Caki2 (cell line): ENCODE results near the gene ROBO2. TPM values are rescaled to one million over a fixed set of nuclear protein-coding genes. Genes with fewer than 3 reads are reported as not detected.
A peak's percentile ranks its signal among the peaks of the same experiment; 100 is the strongest.

Source experiments
- DNase-seq: peaks from one replicate; pipeline ENCODE4 v3.0.0-alpha.2; 2015; ENCODE audit warnings: low read depth
- in situ Hi-C: cut with HindIII; loops from 2 replicates; pipeline ENCODE4 v1.10.0; 2016; ENCODE audit warnings: low sequenced_read_pairs, low pct_unique_long_range_greater_than_20kb, mixed read lengths
- total RNA-seq: library from RNA; depleted of rRNA; stranded (reverse); fragments of >200 nt; shearing (Covaris generic); gene quantifications from 2 replicates; pipeline ENCODE4 v1.2.3, GENCODE V29; 2014; ENCODE audit warnings: low replicate concordance

The ROBO2 gene
- total RNA-seq, 1 experiment from 2014 or later = 13.8 TPM

DNA sequence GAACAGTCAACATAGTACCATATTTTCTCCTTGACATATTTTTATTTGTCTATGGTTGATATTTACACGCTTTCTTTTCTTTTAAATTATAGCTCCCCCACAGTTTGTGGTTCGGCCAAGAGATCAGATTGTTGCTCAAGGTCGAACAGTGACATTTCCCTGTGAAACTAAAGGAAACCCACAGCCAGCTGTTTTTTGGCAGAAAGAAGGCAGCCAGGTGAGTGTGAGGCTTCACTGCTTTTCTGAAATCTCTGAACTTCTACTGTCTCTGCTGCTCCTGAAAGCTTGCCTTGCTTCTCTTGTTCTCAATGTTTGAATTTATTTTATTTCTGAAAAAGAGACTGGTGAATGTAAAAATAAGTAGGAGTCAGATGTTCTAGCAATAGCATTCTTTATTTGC lies 506.3 kb downstream of the ROBO2 start:
- in situ Hi-C loops = no loop called here
- no peak for DNase-seq

DNA sequence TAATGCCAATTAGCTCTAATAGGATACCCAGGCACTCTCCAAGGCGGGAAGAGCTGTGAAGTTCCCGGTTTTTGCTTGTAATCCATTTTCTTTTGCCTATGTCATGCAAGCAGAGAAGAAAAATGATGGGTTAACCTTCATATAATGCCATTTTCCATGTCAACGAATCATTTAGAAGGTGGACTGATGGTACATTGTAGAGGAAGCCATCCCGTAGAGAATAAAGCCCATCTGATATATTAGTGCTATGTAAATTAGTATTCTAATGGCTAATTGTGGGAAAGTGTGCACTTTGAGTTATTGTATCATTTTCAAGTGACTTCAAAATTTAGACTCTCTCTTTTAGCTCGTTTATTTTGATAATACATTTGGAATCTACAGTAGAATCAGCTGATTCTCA lies 509.1 kb downstream of the ROBO2 start:
- DNase-seq = no peak
- in situ Hi-C loops = no loop called here

DNA sequence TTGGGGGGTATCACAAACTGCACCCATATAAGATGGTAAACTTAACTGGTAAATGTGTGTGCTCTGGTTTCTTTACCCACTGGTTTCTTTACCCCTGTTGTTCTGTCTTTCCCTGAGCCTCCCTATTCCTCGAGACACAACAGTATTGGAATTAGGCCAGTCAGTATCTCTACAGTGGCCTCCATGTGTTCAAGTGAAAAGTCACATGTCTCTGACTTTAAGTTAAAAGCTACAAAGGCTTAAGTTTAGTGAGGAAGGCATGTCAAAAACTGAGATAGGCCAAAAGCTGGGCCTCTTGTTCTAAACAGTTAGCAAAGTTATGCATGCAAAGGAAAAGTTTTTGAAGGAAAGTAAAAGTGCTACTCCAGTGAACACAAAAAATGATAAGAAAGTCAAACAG lies 513.3 kb downstream of the ROBO2 start:
- no peak for DNase-seq
- in situ Hi-C loops = no loop called here

DNA sequence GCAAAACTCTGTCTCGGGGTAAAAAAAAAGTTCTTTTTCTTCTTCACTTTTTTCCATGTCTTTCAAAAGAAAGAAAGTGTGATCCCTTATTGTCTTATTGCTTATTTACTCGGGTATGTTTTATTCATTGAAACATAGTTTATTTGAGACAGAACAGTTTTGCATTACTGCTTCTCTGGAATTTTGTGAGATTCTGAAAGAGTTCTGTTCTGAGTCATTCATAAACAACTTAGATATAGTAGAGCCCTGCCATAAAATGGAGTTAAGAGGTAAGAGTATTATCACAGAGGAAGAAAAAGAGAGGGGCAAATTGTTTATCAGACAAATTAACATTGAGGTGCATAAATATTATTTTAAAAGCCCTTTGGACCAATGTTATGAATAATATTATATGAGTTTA lies 522.2 kb downstream of the ROBO2 start:
- DNase-seq = peak; percentile 23
- in situ Hi-C loops = no loop called here

DNA sequence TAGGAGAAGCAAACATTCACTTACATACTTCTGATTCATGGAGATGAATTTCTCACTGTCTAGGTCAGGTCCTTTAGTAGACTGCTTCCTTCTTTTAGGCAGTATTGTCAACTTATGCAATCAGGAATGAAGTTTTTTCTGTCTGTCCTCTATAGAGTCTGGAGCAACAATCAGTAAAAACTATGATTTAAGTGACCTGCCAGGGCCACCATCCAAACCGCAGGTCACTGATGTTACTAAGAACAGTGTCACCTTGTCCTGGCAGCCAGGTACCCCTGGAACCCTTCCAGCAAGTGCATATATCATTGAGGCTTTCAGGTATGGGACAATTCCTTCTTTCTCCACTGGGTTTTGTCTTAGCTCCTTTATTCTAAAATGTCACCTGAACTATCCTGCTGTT lies 523.1 kb downstream of the ROBO2 start:
- DNase-seq = no peak
- in situ Hi-C loops = no loop called here

DNA sequence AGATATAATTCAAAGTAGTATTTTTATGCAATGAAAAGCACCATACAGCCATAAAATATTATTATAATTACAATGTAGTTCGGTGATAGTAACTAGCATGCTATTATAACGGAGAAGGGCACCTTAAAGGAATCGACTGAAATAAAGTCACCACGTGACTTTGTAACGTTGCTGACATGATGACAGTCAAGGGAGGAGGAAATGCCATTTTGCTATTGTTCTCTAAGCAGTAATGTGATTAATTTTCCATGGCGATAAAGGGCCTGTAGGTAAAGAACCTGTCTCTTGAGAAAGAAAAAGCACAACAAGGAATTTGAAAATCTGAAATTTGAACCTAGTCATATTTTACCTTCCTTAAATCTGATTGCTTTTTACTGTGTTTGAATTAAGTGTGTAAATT lies 526.2 kb downstream of the ROBO2 start:
- DNase-seq = no peak
- in situ Hi-C loops = no loop called here

DNA sequence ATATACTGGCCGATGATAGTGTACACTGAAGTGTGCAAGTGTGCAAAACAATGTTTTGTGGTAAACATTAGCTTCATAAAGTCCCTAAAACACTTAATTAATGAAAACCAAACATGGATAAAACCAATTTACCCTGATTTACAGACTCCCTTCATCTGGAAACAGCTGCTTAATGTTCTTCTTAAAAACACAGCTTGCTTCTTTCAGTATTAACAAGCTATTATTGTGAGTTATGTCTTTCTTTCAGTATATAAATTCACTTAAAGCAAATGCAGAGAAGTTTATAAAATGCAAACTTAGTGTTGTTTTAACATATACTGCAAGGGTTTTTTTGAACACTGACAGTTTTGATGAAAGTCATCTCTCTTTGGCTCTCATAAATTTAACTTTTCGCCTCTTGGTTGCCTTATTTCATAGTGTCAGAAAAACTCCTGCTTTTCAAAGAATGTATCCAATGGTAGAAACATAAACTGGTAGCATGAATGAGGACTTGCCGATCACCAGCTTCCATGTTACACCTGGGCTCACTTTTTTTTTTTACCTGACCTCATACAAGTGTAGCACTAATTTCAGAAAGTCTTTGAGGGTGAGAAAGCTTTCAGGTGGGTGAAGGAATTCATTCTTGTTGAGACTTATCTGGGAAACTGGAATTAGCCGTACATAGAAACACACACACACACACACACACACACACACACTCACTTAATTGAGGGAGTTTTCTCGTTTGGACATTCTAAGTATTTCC lies 532.2 kb downstream of the ROBO2 start:
- no peak for DNase-seq
- in situ Hi-C loops = no loop called here

DNA sequence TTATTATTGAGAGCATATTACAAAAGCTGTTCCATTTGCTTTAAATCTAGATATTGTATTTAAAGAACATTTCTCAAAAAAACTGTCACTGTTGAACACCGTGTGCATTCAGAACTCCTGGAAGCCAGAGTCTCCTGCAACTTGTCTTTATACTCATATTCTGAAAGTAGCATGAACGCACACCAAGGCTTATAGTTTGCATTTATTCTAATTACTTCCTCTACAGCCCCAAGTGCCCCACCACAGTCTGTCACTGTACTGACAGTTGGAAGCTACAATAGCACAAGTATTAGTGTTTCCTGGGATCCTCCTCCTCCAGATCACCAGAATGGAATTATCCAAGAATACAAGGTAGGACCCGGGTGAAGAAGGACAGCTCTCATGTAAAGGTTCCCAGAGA lies 537.4 kb downstream of the ROBO2 start:
- in situ Hi-C loops = no loop called here
- no peak for DNase-seq

DNA sequence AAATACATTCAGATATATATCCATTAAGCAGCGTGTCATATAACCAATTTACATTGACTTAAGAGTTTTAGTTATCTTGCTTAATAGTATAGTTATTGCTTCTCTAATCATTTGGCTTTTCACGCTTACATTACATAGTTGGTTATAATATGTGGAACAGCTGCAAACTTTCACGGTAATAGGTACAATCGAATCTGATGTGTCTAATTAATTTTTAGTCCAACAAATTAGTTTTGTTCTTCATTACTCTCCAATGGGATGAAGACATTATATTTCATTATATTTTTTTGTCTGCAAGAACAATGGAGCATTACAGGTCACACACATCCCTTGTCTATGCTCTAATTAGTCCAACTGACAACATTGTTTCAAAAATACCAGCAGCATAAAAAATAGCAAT lies 546.3 kb downstream of the ROBO2 start:
- DNase-seq = no peak
- in situ Hi-C loops = no loop called here

DNA sequence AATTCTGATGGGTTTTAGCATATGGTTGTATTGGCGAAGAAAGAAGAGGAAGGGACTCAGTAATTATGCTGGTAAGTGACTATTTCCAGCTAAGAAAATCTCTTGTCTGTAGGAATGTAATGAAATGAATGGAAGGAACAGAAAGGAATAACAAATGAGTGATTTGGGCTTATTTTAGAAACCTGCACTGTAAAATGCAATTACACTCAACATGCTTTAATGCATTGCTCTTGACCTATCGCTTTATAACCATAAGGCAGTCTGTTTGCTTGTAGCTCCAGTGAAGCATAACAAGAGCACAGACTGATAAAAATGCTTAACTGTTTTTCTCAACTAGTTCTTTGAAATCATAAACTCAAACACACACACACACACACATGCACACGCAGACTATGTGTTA lies 549.0 kb downstream of the ROBO2 start:
- no peak for DNase-seq
- in situ Hi-C loops = no loop called here

DNA sequence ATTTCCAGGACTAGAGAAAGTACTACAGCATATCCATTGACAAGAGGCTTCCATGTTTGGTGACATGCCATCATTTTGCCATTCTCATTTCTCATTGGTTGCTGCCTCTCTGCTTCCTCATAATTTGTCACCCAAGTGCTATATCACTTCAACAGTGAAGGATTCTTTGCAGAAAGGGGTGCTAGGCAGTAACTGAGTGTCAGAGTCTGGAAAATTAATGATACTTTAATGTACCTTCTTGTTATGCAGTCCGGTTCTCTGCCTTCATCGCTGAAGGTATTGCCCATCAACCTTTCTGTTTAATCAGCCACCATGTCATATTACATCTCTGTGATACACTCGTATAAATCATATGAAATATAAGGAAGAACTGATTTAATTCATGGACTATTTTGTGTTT lies 550.3 kb downstream of the ROBO2 start:
- in situ Hi-C loops = no loop called here
- no peak for DNase-seq

DNA sequence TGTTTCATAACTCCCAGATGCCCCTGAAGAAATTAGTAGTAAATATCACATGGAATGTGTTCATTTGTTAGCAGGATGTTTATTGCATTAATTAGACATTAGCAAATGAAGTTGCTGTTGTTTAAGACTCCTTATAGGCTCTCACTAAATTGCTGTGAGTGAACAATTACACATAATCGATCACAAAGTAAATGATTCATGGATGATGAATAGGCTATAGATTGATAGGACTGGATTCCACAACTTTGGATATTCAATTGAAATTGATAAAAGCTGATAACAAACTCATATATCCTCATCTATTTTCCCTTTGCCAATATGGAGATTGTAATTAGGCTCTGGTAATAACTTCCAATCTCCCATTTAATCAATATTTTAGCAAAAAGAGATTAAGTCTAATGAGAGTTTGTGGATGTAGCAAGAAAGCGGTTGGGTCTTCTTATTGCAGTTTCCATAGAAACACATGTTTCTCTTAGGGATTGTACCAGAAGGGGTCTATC lies 555.5 kb downstream of the ROBO2 start:
- in situ Hi-C loops = no loop called here
- no peak for DNase-seq

DNA sequence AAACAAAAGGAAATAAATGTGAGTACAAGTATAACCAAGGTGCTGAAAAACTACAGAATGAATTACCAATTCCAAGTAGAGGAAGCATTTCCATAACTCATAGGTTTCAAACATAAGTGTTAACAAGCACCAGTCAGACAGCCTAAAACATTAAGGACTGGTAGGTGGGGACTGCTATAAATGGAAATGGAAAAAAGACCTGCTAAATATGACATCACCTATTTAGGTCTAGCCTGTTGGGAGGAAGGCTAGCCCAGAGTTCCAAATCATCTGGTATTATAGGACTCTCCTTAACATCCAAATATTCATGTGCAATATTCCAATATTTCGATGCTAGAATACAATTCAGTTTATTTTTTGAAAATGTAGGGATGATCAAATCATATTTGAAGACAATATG lies 560.0 kb downstream of the ROBO2 start:
- no peak for DNase-seq
- in situ Hi-C loops = no loop called here

DNA sequence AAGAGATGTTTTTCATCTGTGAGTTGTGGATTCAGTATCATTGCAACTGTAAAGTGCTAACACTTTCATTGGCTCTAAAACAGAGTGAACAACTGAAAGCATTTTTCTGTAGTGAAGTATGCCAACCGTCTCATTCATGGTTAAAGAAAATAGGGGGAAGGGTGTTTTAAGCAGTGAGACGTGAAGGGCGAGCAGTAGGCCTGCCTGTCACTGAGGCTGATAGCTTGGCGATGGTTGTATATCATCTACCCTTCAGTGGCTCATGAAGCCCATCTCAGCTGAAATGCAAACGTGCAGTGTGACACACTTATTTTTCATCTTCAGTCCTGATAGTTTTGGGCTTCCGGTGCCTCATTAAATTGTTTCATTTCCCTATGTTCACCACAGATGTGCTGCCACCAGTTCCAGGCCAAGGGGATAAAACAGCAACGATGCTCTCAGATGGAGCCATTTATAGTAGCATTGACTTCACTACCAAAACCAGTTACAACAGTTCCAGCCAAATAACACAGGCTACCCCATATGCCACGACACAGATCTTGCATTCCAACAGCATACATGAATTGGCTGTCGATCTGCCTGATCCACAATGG lies 562.0 kb downstream of the ROBO2 start:
- DNase-seq = no peak
- in situ Hi-C loops = no loop called here

DNA sequence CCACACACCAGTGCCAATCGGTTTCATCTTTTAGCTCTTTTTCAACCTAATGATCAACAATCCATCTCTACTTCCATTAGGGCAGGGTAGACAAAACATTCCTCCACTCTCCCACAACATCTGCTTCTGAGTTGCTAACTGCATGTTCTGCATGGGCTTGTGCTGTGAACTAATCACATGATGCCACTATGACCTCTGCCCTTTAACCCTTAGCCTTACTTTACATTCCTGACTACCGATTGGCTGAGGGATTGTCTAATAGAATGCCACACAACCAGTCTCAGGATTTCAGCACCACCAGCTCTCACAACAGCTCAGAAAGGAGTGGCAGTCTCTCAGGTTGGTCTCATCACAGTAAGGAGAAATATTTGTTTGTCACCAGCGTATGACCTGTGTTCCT lies 562.8 kb downstream of the ROBO2 start:
- DNase-seq = peak; percentile 2
- in situ Hi-C loops = no loop called here

DNA sequence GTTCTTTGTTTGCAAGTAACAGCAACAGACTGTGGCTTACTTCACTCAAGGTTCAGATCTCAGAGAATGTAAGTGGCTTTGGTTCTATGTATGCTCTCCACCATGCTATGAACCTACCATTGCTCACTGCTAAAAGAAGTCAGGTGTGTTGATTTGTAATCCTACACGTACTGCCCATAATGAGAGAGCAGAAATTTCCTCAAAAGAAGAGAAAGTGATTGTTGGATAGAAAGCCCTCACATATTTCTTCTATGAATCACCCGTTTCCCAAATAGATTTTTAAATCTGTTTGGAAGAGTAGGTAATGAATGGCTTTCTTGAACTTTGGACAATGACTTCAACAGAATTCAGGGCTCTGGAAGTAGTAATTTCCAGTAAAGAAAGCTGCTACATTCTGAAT lies 565.4 kb downstream of the ROBO2 start:
- in situ Hi-C loops = no loop called here
- peak; percentile 70 for DNase-seq

DNA sequence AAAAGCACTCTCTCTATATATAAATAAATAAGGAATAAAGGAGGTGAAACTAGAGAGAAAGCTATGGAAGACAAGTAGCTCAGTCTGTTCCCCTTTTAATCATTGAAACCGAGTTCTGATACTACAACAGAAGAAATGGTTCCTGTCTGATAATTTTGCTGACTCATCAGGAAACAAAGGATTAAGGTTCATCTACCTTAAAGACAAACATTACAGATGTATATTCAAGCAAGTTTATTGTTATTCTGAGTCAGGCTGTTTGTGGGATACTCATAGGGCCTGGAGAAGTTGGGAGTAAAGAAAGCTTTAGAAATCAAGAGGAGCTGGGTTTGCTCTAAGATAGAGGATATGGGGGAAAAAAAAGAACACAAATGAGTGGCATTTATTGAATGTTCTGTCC lies 566.0 kb downstream of the ROBO2 start:
- DNase-seq = peak; percentile 58
- in situ Hi-C loops = no loop called here

DNA sequence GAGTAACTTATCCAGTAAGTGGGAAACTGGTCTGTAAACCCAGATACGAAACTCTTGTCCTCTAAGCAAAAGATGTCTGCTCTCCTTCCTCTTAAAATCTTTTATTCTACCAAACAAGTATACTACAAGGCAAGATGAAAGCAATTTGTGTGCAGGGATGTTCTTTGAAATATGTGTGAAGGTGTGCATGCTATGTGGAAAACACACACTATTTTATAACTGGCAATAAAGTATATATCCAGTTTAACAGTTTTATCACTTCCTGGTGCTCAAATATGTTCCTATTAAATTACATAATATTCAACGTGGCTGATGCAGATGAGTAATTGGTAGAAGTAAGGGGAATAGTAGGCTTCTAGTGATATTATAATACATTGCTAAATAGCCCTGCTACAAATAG lies 566.5 kb downstream of the ROBO2 start:
- in situ Hi-C loops = no loop called here
- DNase-seq = no peak

DNA sequence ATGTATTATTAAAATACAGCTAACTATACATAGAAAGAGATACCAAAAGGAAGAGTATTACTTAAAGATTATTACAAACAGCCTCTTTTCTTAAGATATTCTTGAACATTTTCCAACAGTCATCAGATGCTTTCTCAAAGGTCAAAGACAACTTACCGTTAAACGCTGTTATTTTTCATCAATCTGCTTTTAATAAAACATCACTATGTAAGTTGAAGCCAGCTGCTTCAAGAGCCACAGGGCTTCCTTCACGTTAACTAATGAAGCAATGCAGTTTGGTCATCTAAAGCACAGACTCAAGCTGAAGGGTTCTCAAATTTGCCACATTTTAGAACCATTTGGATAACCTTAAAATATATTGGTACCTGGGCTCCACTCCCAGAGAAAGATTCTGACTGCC lies 578.8 kb downstream of the ROBO2 start:
- no peak for DNase-seq
- in situ Hi-C loops = no loop called here

DNA sequence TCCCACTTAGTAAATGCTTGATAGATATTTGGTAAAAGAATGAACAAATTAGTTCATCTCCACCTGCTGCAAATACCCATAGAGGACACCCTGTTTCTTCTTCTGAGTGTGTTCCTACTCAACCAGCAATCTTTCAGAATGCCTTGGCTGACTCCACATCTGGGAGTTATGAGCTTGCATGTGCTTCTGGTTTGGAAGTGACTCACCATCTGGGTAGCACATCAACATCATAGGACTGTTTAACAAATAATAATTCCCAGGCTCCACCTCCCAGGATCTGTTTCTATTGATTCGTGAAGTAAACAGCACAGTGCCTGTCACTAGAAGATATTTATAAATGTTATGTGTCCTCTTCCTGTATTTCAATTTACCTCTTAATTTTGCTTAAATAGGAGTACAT lies 580.1 kb downstream of the ROBO2 start:
- in situ Hi-C loops = no loop called here

More for the DNA sequence above, 580.1 kb downstream of the ROBO2 start:
- no peak for DNase-seq
